T follicular helper cell (primary cell): ENCODE data around the gene MESP2.

Experiments used
- DNase-seq: peaks from one replicate; pipeline ENCODE4 v3.0.0-alpha.2; 2020; ENCODE audit warnings: low read depth
- total RNA-seq, 2 experiments: gene quantifications; one replicate each; lab custom pipeline; 2026; lab: John Stamatoyannopoulos, UW

MESP2 gene, protein sequence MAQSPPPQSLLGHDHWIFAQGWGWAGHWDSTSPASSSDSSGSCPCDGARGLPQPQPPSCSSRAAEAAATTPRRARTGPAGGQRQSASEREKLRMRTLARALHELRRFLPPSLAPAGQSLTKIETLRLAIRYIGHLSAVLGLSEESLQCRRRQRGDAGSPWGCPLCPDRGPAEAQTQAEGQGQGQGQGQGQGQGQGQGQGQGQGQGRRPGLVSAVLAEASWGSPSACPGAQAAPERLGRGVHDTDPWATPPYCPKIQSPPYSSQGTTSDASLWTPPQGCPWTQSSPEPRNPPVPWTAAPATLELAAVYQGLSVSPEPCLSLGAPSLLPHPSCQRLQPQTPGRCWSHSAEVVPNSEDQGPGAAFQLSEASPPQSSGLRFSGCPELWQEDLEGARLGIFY
- total RNA-seq = 0 reads per million in 2 experiments

DNA sequence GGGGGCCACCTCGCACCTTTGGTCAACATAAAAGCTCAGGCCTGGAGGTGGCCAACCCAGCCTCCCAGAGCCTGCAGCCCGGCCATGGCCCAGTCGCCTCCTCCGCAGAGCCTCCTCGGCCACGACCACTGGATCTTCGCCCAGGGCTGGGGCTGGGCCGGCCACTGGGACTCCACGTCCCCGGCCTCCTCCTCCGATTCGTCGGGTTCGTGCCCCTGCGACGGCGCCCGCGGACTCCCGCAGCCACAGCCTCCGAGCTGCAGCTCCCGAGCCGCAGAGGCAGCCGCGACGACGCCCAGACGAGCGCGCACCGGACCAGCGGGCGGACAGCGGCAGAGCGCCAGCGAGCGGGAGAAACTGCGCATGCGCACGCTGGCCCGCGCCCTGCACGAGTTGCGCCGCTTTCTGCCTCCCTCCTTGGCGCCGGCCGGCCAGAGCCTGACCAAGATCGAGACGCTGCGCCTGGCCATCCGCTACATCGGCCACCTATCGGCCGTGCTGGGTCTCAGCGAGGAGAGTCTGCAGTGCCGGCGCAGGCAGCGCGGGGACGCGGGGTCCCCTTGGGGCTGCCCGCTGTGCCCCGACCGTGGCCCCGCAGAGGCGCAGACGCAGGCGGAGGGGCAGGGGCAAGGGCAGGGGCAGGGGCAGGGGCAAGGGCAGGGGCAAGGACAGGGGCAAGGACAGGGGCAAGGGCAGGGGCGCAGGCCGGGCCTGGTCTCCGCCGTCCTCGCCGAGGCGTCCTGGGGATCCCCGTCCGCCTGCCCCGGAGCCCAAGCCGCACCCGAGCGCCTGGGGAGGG lies at the start of gene MESP2:
Gene MESP2, plus strand, starts transcription at position 59 of the 799 bp plus-strand sequence. Its CDS starts 26 bp downstream, at position 85.
- no peak for DNase-seq

DNA sequence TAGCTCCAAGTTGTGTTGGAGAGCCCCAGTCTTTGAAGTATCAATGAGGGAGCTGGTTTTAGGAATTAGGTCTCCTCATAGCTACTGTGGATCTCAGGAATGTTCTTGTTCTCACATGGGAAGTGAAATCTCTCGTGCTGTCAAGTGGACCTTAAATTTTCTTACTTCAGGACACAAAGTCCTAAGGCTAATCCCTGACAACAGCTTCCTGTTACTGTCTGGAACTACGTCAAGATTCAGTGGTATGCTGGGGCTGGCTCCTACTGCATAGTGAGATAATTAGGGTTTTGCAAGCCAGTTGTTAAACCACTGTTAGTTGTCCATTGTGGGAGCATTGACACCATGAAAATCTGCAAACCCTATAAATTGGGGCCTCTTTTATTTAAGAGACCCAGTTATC lies 47.9 kb upstream of the MESP2 start:
- DNase-seq = no peak

DNA sequence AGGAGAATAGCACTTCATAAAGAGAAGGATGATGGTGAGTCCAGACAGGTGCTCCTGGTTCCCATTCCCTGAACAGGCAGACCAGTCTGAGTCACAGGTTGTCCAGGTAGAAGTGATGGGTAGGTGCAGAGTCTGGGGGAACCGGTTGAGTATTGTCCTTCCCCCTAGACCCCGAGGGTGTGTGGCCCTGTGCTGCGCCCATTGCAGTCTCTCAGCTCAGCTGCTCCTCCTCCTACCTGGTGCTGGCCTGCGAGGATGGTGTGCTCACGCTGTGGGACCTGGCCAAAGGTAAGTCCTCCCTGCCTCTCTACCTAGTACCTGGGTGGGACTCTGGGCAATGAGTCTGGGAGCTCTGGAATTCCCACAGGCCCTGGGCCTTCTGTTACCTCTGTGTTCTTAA lies 44.9 kb upstream of the MESP2 start:
- DNase-seq = no peak

DNA sequence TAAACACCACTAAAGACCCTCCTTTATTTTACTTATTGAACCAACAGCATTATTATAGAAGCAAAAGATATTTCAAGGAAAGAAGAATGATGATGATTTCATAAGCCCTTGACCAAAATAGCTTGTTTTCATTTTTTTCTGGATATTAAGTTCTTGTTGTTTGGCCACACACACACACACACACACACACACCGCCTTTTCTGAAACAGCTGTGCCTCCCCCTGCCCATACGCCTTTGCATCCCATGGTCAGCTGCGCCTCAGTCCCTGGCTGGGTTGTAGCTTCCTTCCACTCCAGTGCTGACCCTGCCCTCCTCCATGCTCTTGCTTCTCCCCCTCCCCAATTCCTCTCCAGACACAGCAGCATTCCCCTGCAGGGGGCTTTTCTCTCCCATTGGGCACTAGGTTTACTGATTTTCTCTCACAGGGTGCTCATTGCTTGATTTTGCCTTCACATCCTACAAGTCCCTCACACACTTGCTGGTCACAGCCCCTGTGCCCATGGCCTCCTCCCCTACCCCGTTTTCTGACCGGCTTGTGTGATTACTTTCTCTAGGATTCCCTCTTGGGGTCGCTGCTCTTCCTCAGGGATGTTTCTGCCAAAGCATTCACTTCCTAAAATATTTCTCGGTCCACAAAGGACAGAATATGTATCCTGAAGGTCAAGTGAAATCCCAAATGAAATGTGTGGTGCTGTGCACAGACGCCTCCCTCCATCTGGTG lies 43.5 kb upstream of the MESP2 start:
- no peak for DNase-seq

DNA sequence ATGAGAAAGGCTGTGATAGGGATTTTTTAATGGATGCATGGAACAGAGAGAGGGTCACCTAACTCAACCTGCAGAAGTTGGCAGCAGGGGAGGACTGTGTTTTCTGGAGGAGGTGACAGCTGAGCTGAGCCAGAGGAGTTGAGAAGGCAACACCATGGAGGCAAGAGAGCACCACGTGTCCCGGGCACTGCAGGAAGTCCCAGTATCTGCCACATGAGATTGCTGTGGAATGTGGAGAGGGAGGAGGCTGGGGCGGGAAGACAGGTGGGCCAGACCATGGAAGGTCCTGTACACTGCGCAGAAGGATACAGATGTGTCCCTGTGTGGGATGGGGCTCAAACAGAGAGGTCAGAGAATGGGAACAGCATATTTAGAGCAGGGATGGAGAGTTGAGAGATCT lies 40.4 kb upstream of the MESP2 start:
- DNase-seq = no peak

DNA sequence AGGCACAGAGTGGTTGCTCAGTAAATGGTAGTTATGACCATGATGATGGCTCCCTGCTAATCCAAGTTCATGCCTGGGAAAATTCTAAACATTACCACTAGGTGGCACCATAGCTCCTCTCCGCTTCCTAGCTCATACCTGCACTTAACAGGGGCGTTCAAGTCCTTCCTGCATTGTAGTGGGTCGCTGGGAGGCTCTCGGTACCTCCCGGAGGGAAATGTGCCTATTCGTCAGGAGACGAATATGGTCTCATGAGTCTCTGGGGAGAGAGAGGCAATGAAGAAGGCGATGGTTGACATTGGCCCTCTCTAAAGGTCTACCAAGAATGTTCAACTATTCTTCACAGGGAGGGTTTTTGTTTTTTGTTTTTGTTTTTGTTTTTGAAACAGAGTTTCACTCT lies 36.0 kb upstream of the MESP2 start:
- DNase-seq = peak; percentile 36

DNA sequence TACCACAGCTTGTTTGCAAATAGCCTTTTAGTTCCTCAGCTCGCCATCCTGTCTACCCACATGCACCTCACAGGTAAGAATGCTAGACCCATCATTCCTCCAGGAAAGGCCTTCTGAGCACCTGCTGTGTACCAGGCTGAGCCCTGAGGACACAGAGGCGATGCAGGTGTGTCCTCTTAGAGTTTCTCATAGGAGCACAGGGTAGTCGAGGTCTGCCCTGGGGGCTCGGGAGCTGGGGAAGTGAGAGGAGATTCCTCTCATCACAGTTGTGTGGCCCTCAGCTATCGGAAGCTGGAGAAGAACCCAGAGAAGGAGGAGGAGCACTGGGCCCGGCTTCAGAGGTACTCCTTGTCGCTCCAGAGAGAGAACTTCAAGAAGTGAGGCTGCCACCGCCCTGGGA lies 33.1 kb upstream of the MESP2 start:
- DNase-seq = no peak

DNA sequence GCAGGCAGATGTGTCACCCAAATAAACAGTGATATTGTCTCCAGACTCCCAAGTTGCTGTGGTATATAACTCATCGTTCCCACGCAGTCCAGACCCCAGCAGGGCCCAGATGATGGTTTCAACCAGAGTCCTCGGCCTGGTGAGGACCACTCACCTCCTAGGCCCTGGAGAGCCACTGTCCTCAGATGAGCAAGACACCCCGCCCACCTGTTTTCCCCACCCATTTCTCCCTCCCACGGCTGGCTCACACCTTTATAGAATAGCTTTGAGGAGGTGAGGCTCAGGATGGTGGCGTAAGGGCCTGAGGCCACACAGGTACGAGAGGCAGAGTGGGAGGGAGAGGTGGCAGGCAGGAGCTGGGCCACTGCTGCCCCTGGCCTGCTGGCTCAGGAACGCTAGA lies 32.5 kb upstream of the MESP2 start:
- DNase-seq = no peak

DNA sequence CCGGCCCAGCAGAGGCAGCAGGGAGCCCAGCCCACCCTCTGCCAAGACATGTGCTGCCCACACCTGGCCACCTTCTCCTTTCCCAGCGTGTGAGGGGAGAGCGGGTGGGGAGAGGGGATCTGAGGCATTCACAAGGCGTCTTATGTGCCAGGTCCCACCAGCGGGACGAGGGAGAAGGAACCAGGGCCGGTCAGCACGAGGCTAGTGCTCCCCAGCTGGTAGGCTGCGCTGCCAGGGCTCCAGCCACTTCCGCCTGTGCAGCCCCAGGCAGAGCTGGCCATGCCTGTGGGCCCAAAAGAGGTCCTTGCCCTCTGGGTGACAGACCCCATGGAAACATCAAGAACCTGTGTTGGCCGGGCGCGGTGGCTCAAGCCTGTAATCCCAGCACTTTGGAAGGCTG lies 31.0 kb upstream of the MESP2 start:
- DNase-seq = no peak

DNA sequence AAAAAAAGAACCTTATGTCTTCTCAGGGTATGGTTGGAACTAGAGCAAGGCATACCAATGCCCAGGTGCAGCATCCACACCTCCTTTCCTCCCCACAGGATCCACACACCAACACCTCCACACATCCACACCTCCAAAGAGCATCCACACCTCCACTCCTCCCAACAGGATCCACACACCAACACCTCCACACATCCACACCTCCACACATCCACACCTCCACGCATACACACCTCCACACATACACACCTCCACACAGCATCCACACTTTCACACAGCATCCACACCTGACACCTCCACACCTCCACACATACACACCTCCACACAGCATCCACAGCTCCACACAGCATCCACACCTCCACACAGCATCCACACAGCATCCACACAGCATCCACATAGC lies 30.4 kb upstream of the MESP2 start:
- DNase-seq = no peak

DNA sequence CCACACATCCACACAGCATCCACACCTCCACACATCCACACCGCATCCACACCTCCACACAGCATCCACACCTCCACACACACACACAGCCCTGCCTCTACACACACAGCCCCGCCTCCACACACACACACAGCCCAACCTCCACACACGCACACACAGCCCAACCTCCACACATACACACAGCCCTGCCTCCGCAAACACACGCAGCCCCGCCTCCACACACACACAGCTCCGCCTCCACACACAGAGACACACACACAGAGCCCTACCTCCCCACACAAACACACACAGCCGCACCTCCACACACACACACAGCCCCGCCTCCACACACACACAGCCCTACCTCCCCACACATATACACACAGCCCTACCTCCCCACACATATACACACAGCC lies 29.7 kb upstream of the MESP2 start:
- no peak for DNase-seq

DNA sequence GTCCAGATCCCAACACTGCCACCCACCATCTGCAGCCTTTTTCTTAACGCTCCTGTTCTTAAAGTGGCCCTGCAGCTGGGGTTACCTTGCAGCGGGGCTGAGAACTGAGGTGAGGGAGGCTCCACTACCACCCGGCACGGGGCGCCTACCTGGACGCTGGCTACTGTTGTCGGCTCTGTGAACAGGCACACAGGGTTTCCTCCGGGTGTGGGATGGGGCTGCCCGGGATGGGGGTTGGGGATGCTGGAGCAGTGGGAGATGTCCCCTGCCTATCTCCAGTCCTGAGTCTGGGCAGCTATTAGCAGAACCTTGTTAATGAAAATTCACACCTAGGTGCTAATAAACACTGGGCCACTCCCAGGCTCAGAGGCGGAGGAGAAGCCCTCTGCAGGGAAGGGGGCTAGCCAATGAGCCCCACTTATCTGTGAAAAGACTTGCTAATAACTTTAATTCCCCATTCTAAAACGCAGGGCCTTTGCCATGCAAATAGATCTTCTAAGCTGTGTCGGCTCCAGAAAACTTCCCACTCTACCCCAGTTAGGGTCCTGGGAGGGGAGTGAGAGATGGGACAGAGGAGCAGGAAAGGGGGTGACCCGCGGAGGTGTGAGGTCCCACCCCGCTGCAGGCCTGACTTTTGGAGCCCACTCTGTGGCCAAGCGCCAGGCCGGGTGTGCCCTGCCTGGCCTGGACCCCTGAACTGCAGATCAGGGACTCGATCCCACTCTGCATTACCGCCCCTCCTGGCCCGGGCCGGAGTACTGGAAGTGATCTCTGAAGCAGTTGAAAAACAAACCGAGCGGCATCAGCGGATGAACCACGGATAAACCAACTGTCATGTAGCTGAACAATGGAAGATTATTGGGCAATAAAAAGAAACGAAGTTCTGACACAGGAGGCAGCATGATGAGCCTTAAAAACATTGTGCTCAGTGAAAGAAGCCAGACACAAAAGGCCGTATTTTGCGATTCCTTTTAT lies 28.1 kb upstream of the MESP2 start:
- no peak for DNase-seq

DNA sequence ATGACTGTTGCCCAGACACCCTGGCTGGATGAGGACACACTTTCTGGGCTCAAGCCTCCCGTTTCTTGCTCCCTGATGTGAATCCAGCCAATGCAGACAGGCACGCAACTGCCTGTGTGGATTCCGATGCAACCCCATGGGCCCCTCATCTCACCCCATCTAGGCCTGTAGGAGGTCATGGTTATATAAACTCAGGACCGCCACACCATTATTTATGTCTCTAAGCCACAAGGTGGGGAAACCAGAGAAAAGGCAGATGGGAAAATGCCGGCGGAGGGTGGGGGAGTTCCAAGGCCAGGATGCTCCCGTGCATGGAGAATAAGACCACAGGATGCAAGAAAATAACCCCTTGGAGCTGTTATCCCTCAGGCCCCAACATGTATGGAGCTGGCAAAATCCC lies 27.1 kb upstream of the MESP2 start:
- no peak for DNase-seq

DNA sequence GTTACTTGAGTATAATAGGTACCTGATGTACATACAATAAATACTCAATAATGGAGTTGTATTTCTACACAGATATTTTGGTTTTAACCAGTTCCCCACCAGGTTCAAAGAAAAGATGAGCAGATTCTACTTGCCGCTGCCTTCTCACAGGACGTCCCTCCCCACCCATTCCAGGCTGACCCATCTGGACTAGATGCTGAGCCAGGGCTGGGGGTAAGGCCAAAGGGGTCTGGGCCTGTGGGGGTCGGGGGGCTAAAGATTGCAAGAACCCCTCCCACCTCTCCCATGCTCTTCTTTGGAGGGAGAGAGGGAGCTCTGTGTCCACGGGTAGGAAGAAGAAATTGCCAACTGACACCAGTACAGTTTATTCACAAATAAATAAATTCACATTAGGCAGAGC lies 26.6 kb upstream of the MESP2 start:
- no peak for DNase-seq

DNA sequence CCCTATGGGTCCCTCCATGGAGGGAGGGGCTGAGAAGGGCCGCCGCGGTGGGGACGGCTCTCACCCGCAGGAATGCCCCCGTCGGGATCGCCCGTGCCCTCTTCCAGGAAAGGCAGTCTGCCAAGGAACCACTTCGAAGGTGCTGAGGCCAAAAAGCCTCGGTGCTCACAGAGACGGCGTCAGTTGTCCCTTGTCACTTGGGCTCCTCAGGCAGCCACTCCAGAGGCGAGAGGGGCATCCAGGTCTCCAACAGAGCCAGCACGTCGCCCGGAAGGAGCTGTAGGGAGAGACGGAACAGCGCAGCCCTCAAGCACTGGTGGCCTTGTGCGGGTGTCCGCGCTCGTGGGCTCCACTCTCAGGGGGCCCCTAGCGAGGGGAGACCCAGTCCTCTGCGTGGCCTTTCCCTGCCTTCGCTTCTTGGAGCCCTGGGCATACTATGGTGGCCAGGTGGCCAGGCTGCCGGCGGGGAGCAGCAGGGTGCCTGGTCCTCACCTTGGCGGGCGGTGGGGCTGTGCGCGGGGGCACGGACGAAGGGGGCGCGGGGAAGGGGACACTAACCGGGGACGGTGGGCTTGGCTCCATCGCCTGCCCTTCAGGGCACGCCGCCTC lies 26.1 kb upstream of the MESP2 start:
- DNase-seq = no peak

DNA sequence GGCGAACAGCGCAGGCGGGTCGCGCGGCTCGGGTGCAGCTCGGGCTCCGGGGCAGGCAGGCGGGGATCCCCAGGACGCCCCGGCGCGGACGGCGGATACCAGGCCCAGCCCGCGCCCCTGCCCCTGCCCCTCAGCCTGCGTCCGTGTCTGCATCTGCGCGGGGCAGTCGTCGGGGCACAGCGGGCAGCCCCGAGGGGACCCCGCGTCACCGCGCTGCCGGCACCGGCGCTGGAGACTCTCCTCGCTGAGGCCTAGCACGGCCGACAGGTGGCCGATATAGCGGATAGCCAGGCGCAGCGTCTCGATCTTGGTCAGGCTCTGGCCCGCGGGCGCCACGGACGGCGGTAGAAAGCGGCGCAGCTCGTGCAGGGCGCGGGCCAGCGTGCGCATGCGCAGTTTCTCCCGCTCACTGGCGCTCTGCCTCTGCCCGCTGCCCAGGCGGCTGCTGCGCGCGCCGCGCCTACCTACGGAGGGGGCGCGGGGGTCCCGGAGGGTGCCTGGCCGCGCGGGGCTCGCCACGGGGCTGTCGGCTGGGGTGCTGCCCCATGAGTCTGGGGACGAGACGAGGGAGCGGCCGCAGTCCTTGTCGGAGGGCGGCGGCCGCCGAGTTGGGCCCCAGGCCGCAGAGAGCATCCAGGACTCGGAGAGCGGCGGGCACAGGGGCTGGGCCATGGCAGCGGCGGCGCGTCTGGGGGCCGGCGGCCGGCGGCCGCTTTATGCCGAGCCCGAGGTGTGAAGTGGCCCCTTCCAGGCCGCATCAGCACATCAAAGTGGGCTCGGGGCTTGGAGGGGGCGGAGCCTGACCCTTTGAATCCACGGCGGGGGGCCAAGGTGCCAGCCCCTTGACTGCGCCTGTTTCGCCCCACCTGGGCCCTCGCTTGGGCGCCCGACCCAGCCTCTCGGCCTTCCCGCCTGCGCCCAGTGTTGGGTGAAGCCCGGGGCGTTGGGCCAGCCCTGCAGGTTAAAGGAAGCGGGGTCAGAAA lies 25.3 kb upstream of the MESP2 start, which contains the start of gene MESP1:
Gene MESP1, minus strand, starts transcription at position 690 of the 983 bp plus-strand sequence. Its CDS starts 18 bp downstream, at position 672.
- peak; percentile 73 for DNase-seq

DNA sequence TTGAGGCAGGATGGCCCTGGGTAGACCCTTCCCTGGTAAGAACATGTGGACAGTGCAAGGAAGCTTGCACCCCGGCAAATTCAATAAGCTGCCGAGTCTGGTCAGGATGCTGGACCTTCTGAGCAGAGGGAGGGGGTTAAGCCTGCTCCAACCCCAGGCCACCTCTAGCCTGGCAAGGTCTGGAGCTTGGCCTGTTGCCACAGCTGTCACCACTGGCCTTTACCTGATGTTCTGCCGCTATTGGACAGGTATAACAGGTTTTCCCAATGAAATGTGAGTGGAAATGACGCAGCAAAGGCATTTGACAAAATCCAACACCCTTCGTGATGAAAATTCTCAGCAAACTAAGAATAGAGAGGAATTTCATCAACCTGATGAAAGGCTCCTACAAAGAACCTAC lies 24.4 kb upstream of the MESP2 start:
- no peak for DNase-seq

DNA sequence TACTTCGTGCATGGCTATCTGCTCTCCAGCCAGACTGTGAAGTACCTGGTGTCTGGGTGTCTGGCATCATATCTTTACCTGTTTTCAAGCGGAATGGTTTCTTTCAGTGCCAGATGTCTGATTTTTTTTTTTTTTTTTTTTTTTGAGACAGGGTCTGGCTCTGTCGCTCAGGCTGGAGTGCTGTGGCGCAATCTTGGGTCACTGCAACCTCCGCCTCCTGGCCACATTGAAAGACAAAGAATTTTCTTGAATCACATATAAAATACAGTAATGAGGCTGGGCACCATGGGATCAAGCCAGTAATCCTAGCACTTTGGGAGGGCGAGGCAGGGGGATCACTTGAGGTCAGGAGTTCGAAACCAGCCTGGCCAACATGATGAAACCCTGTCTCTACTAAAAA lies 22.3 kb upstream of the MESP2 start:
- no peak for DNase-seq

DNA sequence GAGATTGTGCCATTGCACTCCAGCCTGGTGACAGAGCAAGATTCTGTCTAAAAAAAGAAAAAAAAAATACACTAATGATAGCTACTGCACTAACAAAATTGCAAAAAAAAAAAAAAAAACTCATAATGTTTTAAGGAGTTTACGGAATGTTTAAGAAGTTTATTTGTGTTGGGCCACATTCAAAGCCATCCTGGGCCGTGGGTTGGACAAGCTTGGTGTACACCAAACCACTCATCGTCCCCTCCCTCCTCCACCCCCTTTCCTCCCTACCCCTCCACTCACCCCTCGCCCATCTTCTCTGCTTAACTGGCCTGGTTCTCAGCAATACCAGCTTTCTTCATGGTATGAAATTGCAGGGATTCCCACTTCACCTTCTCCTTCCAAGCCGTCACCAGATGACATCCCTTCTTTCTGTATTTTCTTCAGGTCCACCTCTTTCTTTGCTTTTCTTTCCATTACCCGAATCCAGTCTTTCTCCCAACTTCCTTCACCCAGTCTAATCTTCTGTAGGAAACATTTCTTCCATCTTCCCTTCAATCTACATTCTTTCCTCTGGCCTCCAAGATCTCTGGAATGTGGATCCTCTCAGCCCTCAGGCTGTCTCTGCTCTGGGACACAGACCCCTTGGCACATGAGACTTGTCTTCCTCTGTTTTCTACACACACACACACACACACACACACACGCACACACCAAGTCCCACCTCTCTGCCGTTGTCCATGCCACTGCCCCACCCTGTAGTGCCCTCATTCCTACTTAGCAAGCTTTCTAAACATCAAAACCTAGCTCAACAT lies 21.6 kb upstream of the MESP2 start:
- DNase-seq = no peak
